ENCODE data around the gene DNAH10.
"Not testable (repeated sequence)": the region's sequence is repeated elsewhere in the genome, so short reads cannot be mapped to it uniquely, and the experiment has no call there.

The DNAH10 gene

GRCh38 chr12:123911672-123912409, 149.7 kb downstream of the DNAH10 start:
- not testable (repeated sequence) for DNase-seq

GRCh38 chr12:123912415-123913380, 150.6 kb downstream of the DNAH10 start:
- DNase-seq: no peak

GRCh38 chr12:123914726-123915333, 152.7 kb downstream of the DNAH10 start:
- no peak for DNase-seq

- DNase-seq: peak; percentile 74 to 79
Observed at GRCh38 chr12:123916729-123917128, 154.6 kb downstream of the DNAH10 start.

- no peak for DNase-seq
Observed at GRCh38 chr12:123917337-123917850, 155.3 kb downstream of the DNAH10 start.

- DNase-seq: no peak
Observed at GRCh38 chr12:123919980-123920360, 157.9 kb downstream of the DNAH10 start.

GRCh38 chr12:123923038-123923437, 160.9 kb downstream of the DNAH10 start:
- DNase-seq: no peak

GRCh38 chr12:123923927-123924326, 161.8 kb downstream of the DNAH10 start:
- DNase-seq: no peak

- DNase-seq: no peak
Observed at GRCh38 chr12:123924539-123924938, 162.4 kb downstream of the DNAH10 start.

GRCh38 chr12:123928274-123928865, 166.3 kb downstream of the DNAH10 start:
- no peak for DNase-seq

GRCh38 chr12:123928897-123929296, 166.8 kb downstream of the DNAH10 start:
- DNase-seq: no peak

- DNase-seq: no peak
Observed at GRCh38 chr12:123929946-123930583, 168.0 kb downstream of the DNAH10 start.

GRCh38 chr12:123931686-123932321, 169.7 kb downstream of the DNAH10 start:
- DNase-seq: peak; percentile 36 to 48

- no peak for DNase-seq
Observed at GRCh38 chr12:123933214-123933613, 171.1 kb downstream of the DNAH10 start.

- DNase-seq: no peak
Observed at GRCh38 chr12:123934016-123934620, 172.0 kb downstream of the DNAH10 start.

- DNase-seq: no peak
Observed at GRCh38 chr12:123934829-123935228, 172.7 kb downstream of the DNAH10 start.

- DNase-seq: no peak
Observed at GRCh38 chr12:123935956-123936355, 173.9 kb downstream of the DNAH10 start.

GRCh38 chr12:123936471-123936870, 174.4 kb downstream of the DNAH10 start:
- DNase-seq: no peak

GRCh38 chr12:123936956-123937706, 175.0 kb downstream of the DNAH10 start:
- peak in 1 of 2 experiments; percentile 26 for DNase-seq
